HG03469 (cell line): ENCODE measurements around the gene CHST5.
"Not testable (repeated sequence)": the region's sequence is repeated elsewhere in the genome, so short reads cannot be mapped to it uniquely, and the experiment has no call there.

ENCODE experiments used
- ATAC-seq: cut with Tn5 transposase; IDR thresholded peaks from one replicate; pipeline ENCODE4 v1.9.1; 2021; ENCODE audit warnings: mild to moderate bottlenecking, moderate library complexity, moderate number of reproducible peaks; ENCODE audit not compliant: unreplicated experiment

CHST5 gene

DNA sequence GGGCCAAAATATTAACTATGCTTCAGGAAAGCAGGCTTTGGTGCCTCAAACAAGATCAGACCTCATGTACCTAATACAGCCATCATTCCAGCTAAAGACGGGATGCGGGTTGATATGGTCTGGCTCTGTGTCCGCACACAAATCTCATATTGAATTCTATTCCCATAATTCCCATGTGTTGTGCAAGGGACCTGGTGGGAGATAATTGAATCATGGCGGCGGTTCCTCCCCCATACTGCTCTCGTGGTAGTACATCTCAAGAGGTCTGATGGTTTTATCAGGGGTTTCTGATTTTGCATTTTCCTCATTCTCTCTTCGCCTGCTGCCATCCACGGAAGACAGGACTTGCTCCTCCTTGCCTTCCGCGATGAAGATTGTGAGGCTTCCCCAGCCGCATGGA lies 21.6 kb downstream of the CHST5 start:
- no peak for ATAC-seq

DNA sequence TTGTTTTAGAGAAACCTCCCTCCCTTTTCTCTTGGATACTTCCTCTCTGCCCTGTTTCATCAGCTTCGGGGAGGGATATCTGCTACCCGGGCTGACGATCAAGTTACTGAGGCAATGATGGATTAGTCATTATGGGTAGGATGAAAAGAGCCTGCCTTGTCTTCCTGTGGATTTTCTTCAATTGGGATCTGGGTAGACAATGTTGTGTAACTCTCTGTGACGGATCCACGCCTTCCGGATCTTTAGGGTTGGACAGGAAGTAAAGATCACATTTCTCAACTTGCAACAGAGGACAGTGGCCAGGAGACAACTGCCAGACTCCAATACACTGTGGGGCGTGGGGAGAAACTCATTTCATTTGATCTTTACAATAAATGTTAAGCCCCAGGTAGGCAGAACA lies 29.3 kb downstream of the CHST5 start:
- ATAC-seq: no peak

DNA sequence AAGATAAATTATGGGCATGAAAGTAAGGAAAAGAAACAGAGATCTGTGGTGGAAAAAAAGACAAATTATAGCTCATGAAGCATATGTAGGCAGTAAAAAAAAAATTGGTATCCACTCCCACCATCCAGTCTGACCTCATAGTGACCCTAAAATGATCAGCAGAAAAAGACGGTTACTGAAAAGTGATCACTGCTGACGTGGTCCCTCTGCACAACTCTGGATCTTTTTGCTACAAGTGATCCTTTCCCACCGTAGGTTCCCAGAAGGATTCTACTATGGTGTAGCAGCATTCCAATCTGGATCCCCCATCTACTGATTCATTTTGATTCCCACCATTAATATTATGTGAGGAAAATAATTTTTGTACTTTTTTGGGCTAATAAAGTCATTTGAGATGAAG lies 29.8 kb downstream of the CHST5 start:
- ATAC-seq: no peak

DNA sequence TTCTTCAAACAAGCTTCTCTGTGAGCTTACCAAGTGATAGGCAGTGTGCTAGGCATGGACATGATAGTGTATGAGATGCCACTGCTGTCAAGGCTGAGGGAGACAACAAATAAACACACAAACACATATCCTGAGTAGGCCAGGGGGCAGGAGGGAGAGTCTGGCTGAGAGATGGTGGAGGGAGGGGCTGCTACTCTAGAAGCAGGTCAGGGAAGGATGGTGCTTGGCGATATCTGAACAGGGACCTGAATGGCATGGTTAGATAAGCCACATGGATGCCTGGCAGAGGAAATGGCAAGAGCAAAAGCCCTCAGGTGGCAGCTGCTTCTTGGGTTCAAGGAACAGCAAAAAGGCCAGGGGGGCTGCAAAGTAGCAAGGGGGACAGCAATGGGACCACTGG lies 32.1 kb downstream of the CHST5 start:
- no peak for ATAC-seq

DNA sequence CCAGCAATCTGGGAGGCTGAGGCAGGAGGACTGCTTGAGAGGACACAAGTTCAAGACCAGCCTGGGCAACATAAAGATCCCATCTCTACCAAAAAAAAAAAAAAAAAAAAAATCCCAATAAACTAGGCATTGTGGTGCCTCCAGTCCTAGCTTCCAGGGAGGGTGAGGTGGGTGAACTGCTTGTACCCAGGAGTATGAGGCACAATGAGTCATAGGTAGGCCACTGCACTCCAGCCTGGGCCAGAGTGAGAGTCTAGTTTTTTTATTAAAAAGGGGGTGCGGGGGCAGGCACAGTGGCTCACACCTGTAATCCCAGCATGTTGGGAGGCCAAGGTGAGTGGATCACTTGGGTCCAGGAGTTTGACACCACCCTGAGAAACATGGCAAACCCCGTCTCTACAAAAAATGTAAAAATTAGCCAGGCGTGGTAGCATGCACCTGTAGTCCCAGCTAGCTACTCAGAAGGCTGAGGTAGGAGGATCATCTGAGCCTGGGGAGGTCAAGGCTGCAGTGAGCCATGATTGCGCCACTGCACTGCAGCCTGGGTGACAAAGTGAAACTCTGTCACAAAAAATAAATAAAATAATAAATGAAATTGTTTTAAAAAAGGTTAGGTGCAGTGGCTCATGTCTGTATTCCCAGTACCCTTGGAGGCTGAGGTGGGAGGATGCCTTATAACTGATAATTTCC lies 32.8 kb downstream of the CHST5 start:
- no peak for ATAC-seq

DNA sequence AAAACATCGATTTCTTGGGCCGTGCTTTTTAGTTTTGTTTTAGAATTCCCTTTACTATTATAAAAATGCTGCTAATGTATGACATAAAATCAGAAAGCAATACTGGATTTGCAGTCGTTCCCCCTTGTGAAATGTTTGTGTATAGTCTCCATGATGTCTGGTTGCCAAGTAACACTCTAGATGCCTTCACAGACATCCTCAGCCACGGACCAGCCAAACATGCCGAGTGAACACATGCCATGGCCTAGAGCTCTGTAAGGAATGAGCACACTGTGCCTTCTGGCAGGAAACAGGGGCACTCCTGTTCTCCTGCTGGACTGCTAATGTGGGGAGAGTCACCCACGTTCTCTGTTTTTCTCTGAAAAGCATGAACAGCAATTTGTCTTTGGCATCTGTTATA lies 34.1 kb downstream of the CHST5 start:
- not testable (repeated sequence) for ATAC-seq

DNA sequence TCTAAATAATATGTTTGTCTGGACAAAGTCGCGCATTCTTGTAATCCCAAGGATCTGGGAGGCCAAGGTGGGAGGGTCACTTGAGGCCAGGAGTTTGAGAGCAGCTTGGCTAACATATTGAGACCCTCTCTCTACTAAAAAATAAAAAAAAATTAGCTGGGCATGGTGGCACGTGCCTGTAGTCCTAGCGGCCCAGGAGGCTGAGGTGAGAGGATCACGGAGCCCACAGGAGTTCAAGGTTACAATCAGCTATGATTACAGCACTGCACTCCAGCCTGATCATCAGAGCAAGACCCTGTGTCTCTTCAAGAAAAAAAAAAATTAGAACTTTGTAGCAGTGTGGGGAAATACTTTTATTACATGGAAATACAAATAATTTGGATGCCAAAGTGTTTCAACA lies 34.5 kb downstream of the CHST5 start:
- ATAC-seq: no peak

DNA sequence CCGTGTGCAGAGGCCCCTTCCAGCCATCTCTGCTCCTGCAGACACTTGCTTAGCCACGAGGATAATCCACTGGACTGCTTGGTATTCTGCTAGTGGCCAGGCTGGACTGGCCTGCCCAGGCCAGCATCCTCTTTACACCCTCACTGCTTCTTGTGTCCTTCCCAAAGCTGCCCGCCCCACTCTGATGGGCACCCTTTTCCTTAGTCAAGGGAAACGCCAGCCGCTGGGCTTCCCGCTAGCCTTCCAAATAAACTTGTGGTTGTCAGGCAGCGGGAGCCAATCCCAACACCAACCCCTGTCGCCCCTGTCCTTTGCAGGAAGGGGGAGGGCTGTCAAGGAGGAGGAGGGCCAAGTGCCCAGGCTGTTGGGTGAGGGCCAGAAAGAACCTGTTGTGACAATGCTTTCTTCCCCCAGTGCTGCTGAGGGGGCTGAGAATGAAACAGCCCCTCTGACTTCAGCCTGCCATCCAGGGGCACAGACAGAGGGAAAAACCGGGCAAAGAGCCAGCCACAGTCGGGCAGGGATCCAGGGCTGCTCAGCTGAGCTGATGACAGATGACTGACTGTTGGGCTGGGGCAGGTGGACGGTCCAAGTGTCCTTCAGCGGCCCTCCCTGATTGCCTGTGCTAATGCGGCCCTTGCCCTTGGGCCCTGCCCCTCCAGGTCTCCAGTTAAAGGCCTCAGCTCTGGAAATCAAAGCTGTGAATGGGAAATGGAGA lies 37.1 kb downstream of the CHST5 start:
- ATAC-seq: not testable (repeated sequence)

DNA sequence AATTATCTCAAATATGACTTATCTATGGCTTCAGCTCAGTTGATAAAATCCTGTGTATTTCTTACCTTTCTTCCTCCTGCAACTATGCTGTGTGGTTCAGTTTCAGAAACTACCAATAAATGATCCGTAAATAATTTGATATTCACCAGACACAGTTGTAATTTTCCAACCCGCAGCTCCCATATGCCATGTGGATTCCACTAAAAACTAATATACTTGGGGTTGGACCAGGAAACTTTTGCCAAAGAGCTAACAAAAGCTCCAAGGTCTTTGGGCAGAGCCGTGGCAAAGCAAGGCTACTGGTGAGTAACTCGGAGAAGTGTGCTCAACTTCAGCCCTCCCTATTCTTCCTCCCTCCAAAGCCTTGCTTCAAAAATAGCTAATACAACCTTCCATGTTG lies 38.4 kb downstream of the CHST5 start:
- no peak for ATAC-seq

DNA sequence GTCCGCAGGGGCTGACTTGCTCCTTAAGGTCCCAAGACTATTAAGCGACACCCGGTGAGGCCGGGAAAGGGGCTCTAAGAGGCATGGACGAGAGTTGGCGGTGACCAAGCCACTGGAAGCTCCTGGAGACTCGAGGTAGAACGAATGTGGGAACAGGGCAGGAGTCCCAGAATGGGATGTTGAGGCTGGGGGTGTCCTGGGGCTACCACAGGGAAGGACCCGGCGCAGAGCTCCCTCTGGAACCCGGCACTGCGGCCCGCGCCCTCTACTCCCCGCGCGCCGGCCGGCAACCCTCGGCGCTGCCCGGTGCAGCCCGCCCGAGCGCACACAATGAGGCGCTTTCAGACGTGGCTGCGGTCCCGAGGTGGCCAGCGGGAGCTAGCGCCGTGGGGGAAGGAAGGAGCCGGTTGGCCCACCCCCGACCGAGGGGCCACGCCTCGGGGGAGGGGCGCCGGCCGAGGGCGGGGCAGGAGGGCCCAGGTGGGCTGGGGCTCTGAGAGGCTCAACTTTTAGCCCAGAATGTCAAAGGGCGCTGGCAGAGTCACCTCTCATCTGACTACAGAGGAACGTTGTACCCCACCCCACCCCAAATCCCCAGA lies 40.7 kb downstream of the CHST5 start, which contains the start of gene CHST6:
Gene CHST6 (minus strand): TSS at position 366 of the 599 bp plus-strand sequence. CDS start 15,613 bp downstream, outside the sequence.
- peak; percentile 57 for ATAC-seq

DNA sequence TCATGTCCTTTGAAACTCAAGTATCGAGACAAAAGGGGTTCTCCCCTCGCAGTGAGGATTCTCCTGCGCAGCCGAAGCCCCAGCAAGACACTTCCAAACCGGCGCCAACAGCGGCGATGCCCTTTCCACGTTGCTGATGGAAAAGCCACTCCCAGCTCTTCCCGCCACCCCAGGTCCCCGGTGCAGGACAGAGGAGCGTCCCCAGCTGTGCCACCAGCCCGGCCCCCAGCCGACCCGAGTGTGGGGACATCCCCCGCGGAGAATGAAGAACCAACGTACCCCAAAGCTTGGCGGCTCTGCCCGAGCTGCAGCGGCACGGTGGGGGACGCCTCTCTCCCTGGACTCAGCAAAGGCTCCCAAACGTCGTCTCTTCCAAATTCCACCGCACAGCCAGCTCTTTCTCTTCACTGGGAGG lies 41.2 kb downstream of the CHST5 start:
- no peak for ATAC-seq

DNA sequence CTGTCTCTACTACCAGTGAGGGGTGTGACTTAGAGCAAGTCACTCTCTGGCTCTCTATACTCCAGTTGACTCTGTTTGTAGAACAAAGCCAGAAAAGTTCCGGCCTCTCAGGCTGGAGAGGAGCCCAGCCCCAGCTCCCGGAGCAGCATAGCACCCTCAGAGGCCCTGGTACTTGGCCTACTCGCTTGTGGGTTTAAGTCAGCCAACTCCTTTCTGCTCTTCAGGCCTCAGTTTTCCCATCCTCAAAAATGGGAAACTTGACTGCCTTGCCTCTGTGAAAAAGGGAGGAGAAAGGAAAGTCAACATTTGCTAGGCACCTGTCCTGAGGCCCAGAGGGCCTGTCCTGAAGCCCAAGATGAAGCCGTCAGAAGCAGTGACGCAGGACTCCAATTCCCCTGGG lies 41.7 kb downstream of the CHST5 start:
- no peak for ATAC-seq

DNA sequence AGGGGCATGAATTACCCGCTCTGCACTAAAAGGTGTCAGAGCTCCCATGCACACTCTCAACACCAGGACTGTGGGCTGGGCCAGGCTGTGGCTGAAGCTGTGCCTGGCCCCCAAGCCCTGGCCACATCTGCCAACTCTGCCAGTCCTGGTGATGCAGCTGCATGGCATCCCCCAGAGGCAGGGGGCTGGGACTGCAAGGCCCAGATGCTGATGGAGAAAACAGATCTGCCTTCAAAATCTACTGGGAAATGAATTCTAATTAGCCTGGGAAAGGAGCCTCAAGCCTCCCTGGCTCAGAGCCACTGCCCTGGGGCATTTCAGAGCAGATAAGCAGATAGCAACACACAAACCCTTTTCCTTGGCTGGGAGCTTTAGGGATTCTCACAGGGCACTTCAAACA lies 44.0 kb downstream of the CHST5 start:
- ATAC-seq: no peak

DNA sequence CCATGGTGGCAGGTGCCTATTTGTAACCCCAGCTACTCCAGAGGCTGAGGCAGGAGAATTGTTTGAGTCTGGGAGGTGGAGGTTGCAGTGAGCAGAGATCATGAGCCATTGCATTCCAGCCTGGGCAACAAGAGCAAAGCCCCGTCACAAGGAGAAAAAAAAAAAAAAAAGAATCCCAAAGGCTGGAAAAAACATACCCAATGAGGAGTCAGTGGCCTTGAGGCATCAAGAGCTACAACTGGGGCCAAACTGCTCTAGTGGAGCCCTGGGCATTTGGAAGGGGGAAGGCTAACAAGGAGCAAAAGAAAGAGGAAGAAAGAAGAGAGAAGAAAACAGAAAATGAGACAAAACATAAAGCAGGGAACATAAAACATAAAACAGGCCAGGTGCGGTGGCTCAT lies 47.6 kb downstream of the CHST5 start:
- ATAC-seq: no peak

DNA sequence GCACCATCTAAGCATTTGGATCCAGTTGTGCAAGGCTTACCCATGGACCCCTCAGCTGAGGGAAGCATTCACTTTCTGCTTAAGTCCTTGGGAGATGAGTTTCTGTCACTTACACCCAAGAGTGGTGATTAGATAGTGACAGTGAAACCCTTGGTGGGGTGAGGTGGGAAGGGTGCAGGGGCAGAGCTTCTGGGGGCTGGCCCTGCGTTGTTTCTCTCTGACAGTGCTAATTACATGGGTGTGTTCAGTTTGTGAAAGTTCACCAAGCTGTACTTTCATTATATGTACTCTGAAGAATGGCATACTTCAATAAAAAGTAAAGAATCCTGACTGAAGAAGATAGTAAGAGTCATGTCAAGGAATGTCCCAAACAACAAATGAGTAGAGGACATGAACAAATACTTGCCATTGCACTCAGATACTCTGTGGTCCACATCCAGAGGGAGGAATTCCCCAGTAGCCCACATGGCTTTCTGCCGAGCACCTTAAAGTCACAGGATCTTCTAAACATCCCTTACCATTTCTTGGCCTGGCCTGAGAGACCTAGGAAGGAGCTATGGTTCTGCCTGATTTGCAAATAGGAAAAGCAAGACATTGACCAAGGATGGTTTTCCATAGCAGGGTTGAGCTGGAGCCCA lies 49.1 kb downstream of the CHST5 start:
- ATAC-seq: no peak

DNA sequence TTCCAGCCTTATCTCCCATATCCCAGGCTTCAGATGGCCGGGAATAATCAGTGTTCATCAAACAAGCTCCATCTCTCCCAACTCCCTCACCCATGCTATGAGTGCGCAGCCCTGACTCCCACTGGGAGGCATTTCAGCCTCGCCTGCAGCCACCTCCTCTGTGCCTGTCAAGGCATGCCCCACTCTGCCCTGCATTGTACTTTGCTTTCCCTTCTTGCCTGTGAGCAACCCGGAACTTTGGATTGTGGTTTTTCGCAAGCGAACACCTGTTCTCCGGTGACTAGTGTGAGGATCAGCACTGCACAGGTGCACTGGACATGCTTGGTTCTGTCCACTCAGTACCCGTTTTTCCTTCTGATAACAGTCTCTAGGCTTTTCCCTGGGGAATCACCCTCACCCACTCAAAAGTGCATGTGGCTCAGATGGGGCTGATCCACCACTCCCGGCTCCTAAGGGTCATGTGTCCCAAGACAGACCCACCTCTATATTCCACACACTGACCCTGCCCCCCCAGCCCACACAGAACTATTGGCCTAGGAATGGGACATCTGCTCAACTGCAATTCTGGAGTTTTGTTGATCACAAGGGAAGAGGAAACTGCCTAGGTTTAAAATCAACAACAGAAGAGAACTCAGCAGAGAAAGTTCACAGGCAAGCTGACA lies 49.8 kb downstream of the CHST5 start:
- ATAC-seq: no peak

DNA sequence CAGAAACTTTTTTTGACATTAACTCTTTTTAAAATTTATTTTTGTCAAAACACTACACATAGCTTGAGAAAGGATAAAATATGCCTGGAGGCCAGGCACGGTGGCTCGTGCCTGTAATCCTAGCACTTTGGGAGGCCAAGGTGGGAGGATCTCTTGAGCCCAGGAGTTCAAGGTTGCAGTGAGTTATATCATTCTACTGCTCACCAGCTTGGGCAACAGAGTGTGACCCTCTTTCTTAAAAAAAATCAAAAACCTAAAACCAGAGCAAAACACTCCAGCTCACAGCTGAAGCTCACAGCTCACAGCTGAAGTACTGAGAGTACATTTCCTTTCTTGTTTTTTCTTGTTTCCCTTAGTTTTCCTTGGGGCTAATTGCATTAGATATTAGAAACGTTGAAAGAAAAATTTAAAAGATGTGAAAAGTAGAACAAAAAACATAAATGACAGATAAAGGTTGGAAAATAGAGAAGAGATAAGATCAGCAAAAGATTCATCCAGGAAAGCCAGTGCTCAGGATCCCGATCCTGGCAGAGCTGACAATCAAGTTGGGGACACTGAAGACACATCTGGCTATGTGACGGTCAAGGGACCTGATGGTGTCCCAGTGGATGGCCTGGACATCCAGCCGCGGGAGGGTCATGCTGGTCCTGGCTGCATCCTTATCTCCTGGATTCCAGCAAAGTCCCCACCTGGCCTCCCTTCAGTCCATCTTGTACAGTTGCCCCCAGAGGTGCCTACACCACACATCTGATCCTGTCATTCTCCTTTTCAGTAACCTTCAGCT lies 50.5 kb downstream of the CHST5 start:
- peak; percentile 63 for ATAC-seq

DNA sequence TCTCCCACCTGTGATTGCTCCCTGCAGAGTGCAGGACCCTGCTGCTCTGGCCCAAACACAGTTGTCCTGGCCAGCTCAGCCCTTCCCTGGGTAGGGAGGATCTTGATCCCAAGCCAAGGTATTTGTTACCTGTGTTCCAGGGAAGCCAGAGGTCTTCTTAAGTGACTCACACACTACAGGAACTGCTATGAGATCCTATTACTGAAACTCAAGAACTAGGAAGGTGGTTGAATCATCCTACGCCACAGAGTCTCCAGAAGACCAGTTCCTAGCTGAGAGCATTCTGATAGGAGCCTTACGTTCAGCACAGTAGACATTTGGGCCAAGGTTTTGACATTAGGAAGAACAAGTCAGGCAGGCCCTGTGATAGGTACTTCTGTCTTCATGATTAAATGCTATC lies 52.7 kb downstream of the CHST5 start:
- no peak for ATAC-seq

DNA sequence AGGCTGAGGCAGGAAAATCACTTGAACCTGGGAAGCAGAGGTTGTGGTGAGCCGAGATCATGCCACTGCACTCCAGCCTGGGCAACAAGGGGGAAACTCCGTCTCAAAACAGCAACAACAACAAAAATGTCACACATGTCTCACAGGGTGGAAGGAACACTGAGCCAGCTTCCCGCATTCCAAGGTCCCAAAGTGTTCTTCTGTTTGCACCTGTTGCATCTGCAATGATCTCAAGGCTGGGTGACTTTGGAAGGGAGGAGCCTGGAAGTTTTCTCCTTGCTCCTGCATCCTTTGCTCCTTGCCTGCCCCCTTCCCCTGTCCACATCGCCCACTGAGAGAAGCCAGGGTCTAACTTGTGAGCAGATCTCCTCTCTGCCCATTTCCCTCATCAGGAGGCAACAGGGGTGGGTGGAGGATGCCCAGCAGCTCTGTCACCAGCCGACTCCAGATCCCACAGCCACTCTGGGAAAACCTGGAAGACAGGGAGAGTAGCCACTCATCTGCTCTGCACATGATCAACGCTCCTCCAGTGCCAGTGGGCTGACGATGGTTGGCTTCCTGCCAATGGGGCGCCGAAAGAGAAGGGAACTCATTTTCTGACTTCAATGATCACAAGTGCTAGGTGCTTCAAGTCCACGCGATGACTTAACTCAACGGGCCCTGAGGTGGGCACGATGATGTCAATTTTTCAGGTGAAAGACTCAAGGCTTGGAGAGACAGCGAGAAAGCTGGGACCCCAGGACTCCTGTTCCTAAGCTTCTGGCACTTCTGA lies 53.3 kb downstream of the CHST5 start:
- no peak for ATAC-seq

DNA sequence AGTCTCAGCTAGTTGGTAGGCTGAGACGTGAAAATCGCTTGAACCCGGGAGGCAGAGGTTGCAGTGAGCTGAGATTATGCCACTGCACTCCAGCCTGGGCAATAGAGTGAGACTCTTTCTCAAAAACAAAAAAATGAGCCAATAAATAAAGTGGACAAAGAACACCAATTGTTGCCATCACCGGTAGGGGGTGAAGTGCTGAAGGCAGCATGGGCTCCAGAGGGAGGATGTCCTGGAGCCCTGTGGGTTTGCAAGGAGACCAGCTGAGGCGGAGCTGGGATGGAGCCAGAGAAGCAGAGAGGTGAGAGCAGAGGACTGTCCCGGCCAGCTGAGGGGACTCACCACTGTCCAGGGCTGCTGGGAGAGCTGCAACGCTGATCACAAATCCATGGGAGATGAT lies 54.4 kb downstream of the CHST5 start:
- no peak for ATAC-seq
